NCI-H1930 (cell line): ENCODE results near the gene MAD1L1.

Experiments used
- DNase-seq, 2 experiments: peaks; one replicate each; lab custom pipeline; 2025; lab: John Stamatoyannopoulos, UW

Gene MAD1L1

DNA sequence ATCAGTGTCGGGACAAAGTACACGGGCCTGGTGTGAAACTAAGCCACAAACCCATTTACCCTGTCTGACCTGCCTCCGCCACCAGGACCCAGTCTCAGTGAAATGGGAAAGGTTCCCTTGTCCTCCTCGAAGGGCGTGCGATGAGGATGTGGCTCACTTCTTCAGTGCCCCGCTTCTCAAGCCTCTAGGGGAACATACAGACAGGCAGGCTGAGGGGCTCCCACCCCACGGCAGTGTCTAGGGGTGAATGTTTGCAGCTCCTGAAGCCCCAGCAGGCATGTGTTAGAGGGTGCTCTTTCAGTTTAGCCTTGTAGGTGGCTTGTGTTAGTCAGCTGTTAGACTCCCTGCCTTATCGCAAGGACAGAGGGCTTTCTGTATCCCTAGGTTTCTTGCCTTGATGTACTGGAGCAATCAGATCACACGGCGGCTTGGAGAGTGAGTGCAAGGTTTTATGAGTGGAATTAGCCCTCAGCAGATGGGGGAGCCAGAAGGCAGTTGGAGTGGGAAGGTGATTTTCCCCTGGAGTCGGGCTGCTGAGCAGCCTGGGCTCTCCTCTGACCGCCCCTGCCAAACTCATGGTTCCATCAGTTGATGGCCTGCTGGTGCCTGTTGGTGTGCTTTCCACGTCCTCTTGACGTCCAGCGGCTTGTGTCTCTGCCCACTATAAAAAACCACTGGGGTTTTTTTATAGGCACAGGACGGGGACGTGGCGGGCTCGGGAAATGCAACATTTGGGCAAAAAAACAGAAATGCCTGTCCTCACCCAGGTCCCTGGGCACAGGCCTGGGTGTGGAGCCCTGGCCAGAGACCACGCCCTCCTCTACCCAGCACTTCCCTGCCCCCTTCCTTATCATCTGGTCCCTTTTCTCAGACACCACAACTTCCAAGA lies 10.0 kb upstream of the MAD1L1 start:
- DNase-seq, result no peak

DNA sequence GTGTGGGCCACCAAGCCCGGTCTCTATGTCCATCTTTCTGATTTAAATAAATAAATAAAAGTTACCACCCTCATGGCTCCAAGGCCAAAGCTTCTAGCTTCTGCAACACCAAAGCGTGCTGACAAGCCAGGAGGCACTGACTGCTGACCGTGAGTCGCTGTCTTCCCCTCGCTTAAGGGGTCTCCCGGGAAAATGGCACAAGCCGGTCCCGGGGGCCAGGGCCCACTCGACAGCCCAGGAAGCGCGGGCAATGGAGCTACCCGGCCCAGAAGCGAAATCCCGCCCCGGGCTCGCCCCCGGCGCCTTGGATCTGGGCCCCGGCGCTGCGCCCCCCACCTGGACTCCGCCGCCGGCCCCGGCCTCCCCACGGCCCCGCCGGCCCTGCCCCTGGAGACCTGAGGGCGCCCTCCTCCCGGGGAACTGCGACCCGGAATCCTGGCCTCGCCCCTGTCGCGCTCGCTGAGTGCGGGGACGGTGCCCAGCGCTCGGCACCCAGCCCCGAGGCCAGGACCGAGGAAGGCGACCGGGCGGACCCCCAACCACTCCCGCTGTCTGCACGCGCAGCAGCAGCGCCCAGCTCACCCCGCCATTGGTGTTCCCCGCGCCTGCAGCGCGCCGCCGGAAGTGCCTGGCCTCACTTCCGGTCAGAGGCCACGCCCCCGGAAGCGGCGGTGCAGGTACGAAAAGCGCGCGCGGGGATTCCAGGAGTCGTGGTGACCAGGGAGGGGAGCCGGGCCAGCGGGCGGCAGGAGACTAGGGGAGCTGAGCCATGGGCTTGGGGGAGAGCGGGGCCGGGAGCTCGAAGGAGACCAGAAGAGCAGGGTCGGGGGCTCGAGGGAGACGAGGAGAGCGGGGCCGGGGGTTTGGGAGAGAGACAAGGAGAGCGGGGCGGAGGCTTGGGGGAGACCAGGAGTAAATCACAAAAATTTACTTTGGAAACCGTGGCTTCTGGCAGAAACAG lies 9.1 kb upstream of the MAD1L1 start, which contains the start of the genes MRM2 and NUDT1:
Gene MRM2 (minus strand): TSS at position 626 of the 961 bp plus-strand sequence. CDS start 36 bp downstream, at position 590.
Gene NUDT1 (plus strand): TSS at position 647 of the 961 bp plus-strand sequence. CDS start 2,349 bp downstream, outside the sequence.
- DNase-seq, result peak; percentile 75 to 83

DNA sequence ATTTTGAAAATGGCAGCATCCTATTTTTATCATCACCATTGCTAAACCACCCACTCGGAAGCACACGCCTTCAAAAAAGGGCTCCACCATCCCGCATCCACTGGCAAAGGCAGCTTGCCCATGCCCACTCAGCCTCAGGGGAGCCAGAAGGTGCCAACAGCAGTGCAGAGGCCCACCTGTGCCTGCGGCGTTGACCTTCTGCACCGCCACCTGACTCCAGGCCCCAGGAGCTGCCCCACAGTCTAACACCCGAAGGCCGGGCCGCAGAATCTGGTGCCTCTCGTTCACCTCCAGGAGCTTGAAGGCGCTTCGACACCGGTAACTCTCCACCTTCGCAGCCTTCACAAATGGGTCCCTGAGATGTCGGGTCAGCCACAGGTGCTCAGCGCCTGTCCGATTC lies 6.5 kb upstream of the MAD1L1 start:
- no peak for DNase-seq

DNA sequence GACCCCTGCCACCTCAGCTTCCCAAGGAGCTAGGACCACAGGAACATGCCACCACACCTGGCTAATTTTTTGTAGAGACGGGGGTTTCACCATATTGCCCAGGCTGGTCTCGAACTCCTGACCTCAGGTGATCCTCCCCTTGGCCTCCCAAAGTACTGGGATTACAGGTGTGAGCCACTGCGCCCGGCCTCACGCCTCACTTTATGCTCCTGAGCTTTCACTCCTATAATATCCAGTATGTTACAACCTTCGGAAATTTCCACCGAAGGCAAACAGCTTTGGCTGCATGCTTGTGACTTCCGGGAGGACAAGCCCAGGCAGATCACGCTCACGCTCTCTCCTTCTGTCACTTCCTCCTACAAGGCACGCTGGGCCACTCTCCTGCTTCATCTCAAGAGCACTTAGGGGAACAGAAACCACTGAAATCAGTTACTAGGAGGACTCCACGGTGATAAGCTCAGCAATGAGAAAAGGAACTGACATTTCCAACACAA lies 4.4 kb upstream of the MAD1L1 start:
- no peak for DNase-seq

DNA sequence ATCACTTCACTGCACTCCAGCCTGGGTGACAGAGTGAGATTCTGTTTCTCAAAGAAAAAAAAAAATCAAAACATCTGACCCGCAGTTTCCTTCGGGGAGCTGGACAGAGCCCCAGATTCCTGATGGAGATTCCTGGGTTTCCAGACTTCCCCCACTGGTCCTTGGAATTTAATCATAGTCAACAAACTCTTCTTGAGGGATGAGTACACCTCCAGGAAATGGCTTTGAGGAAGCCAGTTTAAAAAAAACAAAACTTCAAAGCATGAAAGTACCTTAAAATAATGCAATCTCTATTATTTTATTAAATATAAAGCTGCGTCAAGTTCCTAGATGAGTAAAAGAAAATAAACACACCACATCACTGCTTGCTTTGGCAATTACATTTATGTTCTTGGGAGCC lies 1.2 kb upstream of the MAD1L1 start:
- DNase-seq, result no peak

DNA sequence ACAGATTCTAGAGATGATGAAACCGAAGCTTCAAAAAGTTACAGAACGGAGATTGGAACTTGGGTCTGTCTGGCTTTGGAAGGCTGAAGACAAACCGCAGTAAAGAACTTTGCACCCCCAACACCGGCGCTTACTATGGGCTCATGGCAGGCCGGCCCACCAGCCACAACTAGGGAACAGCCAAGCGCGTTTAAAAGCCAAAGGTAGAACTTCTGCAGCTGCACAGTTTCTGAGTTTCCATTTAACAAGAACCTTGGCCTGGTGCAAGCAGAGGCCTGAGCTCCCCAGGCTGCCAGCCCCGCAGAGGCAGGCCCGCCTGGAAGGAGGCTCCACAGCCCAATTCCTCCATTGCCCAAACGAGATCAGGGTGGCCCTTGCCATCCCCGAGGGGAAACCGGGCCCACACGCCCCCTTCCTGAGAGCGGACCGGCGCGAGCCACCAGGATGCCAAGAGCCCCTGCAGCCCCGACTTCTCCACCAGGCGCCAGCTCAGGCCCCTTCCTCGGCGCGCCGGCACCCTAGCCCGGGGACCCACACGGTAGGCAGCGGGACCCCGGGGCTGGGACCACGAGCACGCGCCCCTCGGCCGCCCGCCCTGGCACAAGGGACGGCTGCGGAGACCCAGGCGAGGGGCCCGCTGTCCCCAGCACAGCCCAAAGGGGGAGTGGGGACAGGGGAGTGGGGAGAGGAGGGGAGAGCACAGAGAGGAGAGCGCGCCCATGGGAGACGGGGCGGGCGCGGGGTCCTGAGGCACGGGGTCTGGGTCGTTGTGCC lies 566 bp downstream of the MAD1L1 start:
- DNase-seq, result no peak

DNA sequence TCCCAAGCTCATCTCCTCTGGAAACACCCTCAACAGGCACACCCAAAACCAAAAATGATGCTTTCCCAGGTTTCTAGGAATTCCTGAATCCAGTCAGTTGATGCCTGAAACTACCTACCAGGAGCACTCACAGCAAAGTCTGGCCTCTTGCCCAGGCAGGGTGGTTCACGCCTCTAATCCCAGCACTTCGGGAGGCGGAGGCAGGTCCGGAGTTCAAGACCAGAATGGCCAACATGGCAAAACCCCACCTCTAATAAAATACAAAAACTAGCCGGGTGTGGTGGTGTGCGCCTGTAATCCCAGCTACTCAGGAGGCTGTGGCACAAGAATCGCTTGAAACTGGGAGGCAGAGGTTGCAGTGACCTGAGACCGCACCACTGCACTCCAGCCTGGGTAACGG lies 1.9 kb downstream of the MAD1L1 start:
- no peak for DNase-seq

DNA sequence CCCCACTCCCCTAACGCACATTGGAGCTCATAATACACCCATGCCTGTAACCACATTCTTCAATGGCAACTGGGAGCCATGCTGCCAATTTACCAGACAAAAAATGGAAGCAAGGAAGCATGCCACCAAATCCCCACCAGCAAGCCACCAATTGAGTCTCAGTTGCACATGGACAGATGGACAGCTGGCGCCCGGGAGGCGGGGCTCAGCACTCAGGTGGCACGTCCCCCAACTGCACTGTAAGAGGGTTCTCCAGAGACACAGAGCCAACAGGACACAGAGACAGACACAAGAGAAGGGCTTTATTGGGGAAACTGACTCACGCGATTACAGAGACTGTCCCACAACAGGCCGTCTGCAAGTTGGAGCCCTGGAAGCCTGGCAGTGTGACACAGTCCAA lies 2.5 kb downstream of the MAD1L1 start:
- DNase-seq, result no peak

DNA sequence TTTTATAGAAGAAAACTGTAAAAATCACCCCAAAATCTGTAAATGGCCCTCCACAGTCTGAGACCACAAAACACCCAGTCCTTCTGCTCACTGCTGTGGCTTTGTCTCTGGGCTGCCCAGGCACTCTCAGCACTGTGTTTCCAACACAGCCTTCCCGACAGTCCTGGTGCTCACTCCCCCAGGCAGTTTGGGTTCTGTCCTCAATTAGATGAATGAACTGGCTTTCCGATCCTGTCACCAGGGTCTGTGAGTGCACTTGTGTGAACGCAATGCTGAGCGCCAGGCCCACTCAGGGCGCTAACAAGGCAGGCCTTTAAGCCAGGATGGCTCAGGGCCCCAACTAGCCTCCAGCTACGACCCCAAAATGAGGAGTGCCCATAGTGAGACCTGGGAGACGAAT lies 3.3 kb downstream of the MAD1L1 start:
- DNase-seq, result no peak

DNA sequence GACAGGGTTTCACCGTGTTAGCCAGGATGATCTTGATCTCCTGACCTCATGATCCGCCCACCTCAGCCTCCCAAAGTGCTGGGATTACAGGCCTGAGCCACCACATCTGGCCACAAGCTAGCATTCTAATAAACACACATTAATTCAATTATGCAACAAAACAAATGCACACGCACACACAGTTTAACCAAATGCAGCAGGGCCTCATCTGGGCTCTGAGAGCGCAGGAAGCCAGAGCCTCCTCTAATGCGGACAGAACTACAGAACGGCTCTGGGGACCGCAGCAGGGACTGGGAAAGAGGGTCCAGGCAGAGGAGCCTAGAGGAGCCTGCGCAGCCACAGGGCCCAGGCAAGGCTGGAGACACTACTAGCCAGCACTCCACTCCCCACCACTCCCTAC lies 3.8 kb downstream of the MAD1L1 start:
- DNase-seq, result no peak

DNA sequence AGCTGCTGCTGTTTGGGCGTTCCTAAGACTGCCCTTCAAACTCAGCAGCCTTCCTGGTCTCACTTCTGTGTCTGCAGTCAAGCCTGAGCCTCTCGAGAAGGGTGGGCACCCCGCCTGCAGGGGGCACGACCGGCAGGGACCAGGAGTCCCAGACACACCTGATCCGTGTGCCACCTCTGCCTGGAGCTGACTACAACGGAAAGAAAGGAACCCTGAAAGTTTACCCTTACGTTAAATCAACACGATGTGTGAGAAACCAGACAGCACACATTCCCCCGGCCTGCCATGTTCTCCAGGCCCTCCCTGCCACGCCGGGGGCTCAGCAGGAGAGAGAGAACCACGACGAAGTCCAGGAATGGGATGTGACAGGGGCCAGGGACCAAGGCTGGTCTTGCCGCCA lies 5.0 kb downstream of the MAD1L1 start:
- no peak for DNase-seq

DNA sequence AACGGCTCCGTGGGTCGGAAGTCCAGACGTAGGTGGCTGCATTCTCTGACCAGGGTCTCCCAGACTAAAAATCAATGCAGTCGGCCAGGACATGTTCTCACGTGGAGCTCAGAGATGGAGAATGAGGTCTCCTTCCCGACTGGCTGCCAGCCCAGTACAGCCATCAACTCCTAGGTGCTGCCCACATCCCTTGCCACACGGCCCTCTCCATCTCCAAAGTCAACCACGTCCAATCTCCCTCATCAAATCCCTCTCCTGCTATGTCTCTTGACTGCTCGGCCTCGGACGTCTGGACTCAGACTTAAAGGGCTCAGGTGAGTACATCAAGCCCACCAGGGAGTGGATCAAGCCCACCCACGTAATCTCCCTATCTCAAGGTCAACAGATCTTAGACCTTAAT lies 6.9 kb downstream of the MAD1L1 start:
- DNase-seq, result no peak

DNA sequence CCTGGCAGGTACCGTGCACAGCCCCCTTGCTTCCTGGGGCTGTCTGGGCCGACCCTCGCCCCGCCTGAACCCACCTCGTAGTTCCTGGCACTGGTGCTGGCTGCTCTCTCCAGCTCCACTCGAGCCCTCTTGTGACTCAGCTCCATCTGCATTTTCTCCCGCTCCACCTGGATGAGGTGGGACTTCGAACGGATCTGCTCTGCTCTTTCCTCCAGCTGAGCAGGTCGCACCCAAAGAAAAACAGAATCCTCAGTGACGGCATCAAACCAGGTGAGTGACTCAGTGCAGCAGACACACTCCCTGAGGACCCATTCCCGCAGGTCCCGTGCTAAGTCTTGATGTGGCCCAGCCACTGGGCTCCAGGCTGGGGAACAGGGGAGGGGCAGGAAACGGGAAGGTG lies 7.4 kb downstream of the MAD1L1 start:
- DNase-seq, result no peak

DNA sequence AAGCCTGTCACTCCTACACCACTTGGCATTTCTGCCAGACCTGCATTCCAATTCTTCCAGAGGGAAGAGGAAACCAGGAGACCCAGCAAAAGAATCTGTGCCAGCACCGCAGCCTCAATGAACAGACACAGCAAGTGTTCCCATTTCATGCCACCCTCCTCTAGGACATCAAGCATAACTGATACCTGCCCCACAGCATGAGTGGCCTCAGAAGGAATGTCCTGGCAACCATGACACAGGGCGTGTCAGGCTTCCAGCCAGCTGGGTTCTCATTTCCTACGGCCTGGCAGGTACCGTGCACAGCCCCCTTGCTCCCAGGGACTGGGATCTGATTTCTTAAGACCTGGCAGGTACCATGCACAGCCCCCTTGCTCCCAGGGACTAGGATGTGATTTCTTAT lies 7.8 kb downstream of the MAD1L1 start:
- DNase-seq, result no peak

DNA sequence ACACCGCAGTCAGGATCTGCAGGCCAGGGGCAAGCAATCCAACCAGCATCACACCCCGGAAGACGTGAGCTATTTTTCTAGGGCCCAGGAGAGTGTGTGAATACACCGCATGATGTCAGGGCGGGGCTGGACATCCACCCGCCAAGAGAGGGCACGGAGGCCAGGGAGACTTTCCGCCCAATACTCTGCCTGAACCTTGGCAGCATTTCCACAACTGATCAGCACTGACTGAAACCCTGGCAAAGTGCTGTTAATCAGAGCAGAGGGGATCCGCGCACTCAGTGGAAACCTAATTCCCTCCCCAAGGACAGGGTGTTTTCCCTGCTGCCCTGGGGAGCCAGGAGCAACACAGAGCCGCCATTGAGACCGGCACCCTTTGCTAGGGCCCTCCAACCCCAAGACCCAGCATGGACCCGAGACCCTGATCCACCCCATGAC lies 8.2 kb downstream of the MAD1L1 start:
- no peak for DNase-seq

DNA sequence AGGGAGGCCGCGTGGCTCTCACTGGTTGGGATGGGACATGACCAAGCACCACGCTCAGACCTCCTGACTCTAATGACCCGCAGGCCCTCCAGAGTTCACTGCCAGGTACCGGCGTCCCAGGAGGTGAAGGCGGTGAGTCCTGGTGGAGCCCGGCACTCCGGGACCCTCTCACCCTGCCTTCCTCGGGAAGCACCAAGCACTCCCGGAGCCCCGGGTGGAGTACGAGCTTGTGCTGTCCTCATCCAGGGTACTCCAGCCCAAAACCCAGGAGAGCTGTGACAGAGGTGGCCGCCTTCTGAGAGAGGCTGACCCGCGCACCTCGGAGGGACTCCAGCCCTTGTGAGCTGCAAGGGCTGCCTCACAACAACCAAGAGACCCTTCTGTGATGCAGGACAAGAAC lies 9.4 kb downstream of the MAD1L1 start:
- DNase-seq, result no peak

DNA sequence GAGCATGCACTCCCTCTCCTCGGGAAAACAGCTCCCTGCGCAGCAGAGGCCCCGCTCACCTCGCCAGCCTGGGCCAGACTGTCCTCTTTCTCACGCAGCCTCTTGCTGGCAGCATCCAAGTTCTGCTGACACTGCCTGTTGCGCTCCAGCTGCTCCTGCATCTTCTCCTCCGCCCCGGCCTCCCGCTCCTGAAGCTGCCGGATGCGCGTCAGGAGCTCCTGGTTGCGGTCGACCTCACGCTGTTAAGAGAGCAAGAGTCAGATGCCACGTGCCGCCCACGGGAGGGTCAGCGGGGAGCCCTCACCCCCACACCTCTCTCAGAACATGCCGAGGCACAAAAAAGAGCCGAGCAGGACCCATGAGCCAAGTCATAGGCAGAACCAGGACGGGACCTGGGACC lies 10.2 kb downstream of the MAD1L1 start:
- no peak for DNase-seq

DNA sequence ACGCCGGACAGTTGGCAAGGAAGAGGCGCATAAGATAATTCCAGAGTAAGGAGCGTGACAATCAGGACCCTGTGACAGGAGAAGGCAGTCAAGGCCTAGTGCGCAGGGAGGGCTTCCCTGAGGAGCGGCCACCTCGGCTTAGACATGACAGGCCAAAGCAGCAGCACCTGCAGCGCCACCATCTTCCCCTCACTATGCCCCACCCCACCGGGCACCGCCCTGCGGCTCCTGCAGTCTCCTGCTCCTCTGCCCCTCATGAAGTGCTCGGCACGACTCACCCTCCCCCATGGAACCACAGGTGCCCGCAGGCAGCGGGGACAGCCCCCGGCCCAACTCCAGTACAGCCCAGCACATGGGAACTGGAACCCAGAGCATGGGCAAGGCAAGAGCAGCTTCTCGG lies 11.8 kb downstream of the MAD1L1 start:
- DNase-seq, result no peak

DNA sequence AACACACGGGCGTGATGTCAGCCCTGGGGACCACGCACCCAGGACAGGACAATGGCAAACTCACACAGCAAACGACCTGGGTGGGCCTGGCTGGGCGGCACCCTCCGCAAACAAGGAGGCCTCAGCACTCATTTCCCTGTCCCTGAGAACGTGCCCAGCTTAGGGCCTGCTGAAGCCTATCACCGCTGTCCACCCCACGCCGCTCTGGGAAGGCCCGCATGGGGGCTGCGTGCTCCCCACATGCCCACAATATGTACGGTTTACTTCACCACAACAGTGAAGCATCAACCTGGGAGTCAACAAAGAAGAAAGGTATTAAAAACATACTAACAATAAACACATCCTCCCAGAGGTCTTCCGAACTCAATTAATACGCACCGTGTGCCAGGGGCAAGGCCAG lies 12.2 kb downstream of the MAD1L1 start:
- no peak for DNase-seq

DNA sequence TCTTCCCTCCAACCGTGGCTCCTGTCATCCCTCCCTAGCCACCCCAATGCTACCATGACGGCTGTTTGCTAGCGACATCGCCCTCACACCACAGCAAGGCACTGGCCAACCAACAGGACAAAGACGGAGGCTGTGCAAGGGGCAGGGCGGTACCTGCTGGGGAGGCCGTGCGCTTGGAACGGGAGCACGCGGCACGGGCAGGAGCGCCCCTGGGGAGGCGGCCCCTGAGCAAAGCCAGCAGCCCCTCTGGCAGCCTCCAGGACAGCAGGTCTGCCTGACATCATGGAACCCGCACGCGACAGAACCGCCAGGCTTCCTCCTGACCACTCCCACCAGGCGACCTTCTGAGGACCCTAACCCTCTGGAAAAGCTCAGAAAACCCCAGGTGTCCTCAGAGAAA lies 12.7 kb downstream of the MAD1L1 start:
- DNase-seq, result no peak

DNA sequence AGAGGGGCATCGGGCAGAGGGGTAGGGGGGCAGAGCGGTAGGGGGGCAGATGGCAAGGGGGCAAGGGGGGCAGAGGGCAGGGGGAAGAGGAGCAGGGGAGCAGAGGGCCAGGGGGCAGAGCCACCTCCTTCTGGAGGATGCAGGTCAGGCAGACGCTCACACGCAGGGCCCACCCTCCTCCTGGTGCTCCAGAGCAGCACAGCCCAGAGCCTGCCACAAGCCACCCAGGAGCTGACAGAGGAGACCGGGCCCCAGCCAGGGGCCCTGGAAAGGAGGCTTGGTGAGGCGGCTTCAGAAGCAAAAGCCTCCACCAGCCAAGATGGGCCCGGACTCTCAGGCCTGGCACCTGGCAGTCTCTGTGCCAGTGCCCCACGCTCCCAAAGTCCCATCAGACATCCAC lies 13.1 kb downstream of the MAD1L1 start:
- no peak for DNase-seq

DNA sequence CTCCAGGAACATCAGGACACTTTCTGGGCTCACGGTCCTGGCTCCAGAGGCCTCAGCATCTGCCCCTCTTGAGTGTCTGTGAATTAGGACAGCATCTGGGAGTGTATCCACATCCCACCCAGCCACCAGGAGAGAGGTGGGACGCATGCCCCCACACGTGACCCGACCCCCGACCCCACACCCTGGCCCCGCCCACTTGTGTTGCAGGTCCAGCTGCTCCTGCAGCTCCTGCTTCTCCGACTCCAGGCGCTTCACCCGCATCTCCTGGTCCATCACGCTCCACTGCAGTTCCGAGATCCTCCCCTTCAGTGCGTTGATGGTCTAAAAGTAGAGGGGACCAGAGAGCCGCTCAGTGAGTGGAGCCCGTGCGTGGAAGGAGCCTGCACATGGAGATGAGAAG lies 13.6 kb downstream of the MAD1L1 start:
- no peak for DNase-seq
